Vagina (tissue), 2 donors: ENCODE measurements around the gene EPYC. TPM values are rescaled to one million over a fixed set of nuclear protein-coding genes. Genes with fewer than 3 reads are reported as not detected.

ENCODE experiments used
- DNase-seq, 2 donors: peaks; one replicate each; pipeline ENCODE4 v3.0.0-alpha.2; 2017; ENCODE audit errors: extremely low spot score in 2 of 2
- H3K27ac ChIP-seq: fragments of 200-600 bp; sonication (generic); one replicate; pipeline ENCODE4 v1.5.1; 2019
- H3K27me3 ChIP-seq: fragments of 200-600 bp; sonication (generic); one replicate; pipeline ENCODE4 v1.5.1; 2019
- H3K36me3 ChIP-seq, 2 donors: fragments of 200-600 bp; sonication (generic); one replicate each; pipeline ENCODE4 v1.5.1; 2017 to 2019
- H3K4me1 ChIP-seq: fragments of 200-600 bp; sonication (generic); one replicate; pipeline ENCODE4 v1.5.1; 2019
- H3K4me3 ChIP-seq, 2 donors: fragments of 200-600 bp; sonication (generic); 1 replicate in 1 of 2; 2 replicates in 1 of 2; pipeline ENCODE4 v1.5.1; 2016 to 2019
- H3K9me3 ChIP-seq: fragments of 200-600 bp; sonication (generic); one replicate; pipeline ENCODE4 v1.5.1; 2019
- CTCF ChIP-seq, 3 experiments: fragments of 450-650 bp in 2 of 3; fragments of 200-600 bp in 1 of 3; sonication (generic) in 1 of 3; IDR thresholded peaks; one replicate each; pipeline ENCODE4 v1.5.1; 2017 to 2019; ENCODE audit warnings: antibody characterized with exemption in 3 of 3, mild to moderate bottlenecking in 2 of 3, moderate library complexity in 2 of 3
- POLR2AphosphoS5 ChIP-seq, 2 donors: sonication (generic); formaldehyde crosslinking; IDR thresholded peaks; one replicate each; pipeline ENCODE4 v1.9.0; 2017; ENCODE audit warnings: antibody characterized with exemption in 2 of 2, mild to moderate bottlenecking in 2 of 2, low read depth in 1 of 2; ENCODE audit not compliant: insufficient read depth in 1 of 2
- intact Hi-C: fragments of 100-400 bp; cut with DNase I; formaldehyde crosslinking; loops from one replicate; pipeline ENCODE4 v1.15.1; 2023
- total RNA-seq: library from RNA; depleted of rRNA; stranded (reverse); fragments of >200 nt; gene quantifications from one replicate; pipeline ENCODE4 v1.2.3, GENCODE V29; 2016

The EPYC gene
- total RNA-seq, 1 donor from 2014 or later = not detected

GRCh38 chr12:90915353-90915752 lies 89.4 kb downstream of the EPYC start:
- Histone ChIP-seq H3K36me3 (no peaks in the 10 kb centered on the region), H3K27me3 (no peaks in the 10 kb centered on the region), H3K27ac (no peak overlapping the region), H3K4me1 (peaks cover 5% of the 10 kb centered on the region), H3K4me3 (no peak overlapping the region), H3K9me3 (no peaks in the 10 kb centered on the region)
- TF ChIP-seq CTCF (IDR thresholded peaks at IDR 0.05) = no peak
- no peak for TF ChIP-seq POLR2AphosphoS5 (IDR thresholded peaks at IDR 0.05; ENCODE audit: insufficient read depth in 1 of 2, low read depth in 1 of 2)
- no peak for DNase-seq
- intact Hi-C loops = no loop called here

Other genes with a start within 250 kb of the EPYC start
- gene CCER1, start 49.8 kb downstream of the EPYC start, total RNA-seq = not detected
- not detected for gene KERA, start 53.1 kb upstream of the EPYC start, total RNA-seq
- 72.9 TPM for gene LUM, start 106.5 kb upstream of the EPYC start, total RNA-seq
- gene DCN, start 177.8 kb upstream of the EPYC start, total RNA-seq = 1,553 TPM